Erythroblast (primary cell): ENCODE data around the gene CDH15.

Experiments
- GATA1 ChIP-seq: IDR thresholded peaks from 2 replicates; pipeline ENCODE4 v1.6.1; 2011; ENCODE audit warnings: low read depth, mild to moderate bottlenecking, control low read depth, low read length, moderate library complexity
- POLR2A ChIP-seq: IDR thresholded peaks from 2 replicates; pipeline ENCODE4 v1.6.1; 2011; ENCODE audit warnings: mild to moderate bottlenecking, low read length

- TF ChIP-seq POLR2A: no peak
- no peak for TF ChIP-seq GATA1
Observed at GRCh38 chr16:89150981-89151380, 20.6 kb upstream of the CDH15 start.
